Measurements from ENCODE around the gene TRIM29.

TRIM29 gene

DNA sequence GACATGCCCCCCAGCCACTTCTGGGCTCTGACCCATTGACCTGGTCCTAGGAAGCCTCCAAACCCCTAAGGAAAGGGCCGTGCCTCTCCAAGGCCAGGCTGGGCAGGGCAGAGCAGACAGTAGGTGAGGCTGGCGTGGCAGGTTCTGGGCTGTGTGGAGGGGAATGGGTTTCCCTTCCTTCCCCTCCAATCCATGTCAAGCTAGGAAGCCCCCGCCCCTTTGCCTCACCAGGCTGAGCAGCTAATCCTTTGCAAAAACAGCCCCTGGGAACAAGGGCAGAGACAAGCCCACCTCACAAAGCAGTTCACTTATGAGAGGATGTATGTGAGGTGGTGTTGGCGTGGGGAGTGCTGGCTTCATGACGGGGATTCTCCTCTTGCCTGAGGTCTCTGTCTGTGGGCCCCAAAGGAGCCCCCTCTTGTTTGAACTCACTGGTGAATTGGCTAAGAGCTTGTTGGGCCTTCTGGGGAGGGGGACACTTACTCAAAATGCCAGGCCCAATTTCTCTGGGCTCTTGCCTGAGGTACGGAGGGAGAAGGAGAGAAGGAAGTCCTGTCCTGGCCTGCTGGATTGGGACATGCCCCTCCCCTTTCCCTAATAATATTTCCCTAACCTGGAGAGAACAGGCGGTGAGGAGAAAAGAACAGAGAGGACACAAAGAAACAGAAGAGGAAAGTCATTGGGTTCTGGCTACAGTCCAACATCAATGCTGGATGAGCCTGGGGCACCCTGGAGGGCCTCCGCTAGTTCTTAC is 1.6 kb upstream of the TRIM29 start:
- DNase-seq (ENCODE audit: low spot score) = no peak

DNA sequence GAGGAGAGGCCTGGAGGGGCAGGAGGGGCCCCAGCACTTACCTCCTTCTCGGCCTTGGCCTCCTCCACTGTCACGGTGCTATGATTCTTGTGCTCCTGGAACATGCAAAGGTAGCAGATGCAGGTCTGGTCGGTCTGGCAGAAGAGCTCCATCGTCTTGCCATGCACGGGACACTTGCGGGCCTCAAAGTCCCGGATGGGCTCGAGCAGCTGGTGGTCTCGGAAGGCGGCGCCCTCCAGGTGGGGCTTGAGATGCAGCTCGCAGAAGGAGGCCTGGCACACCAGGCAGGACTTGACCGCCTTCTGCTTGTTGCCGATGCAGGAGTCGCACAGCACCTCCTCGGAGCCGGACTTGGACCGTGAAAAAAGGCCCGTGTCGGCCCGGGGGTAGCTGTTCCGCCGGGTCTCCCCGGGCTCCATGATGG is 714 bp downstream of the TRIM29 start:
- DNase-seq (ENCODE audit: low spot score) = no peak

DNA sequence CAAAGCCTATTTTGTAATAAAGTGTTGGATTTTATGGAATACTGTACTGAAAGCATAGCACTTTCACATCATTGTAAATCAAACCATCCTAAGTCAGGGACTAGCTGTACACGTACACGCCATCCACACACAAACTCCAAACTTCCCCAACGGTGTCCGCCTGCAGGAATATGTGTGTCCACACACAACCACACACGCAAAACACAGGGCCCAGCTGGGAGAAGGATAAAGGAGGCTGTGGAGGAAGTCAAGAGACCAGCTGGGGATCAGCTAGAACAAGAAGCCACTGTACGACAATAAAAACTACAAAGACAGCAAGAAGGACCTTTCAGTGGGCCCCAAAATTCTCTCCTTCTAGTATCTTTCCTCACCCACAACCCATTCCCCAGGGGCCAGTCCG is 1.6 kb downstream of the TRIM29 start:
- DNase-seq (ENCODE audit: low spot score) = no peak

DNA sequence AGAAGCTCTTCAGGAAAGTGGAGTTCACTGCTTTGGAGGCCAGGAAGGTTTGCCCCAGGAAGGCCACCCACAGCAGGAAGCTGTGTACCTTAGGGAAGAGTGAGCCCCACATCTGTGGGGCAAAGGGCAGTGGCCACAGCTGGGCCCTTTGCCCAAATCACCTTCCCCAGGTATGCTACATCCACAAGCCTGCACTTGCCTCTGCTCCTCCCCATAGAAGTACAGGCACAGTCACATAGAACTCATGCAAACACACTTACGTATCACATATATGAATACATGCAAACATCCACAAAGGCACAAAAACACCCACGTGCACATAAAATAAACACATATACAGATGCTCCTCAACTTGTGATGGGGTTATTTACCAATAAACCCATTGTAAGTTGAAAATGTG is 2.1 kb downstream of the TRIM29 start:
- DNase-seq (ENCODE audit: low spot score) = no peak

DNA sequence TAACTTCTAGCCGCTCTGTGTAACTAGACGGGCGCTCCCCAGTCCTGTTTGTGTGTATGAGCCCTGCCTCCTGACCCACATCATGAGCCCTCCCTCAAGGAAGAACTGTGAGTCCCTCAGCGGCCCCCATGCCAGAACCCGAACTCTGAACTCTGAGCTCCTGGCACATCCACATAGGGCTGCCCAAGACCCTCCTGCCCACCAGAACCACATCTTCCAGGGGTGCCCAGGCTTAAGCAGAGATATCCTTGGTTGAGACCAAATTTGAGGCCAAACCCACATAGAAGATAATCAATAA is 3.0 kb downstream of the TRIM29 start:
- DNase-seq (ENCODE audit: low spot score) = no peak

DNA sequence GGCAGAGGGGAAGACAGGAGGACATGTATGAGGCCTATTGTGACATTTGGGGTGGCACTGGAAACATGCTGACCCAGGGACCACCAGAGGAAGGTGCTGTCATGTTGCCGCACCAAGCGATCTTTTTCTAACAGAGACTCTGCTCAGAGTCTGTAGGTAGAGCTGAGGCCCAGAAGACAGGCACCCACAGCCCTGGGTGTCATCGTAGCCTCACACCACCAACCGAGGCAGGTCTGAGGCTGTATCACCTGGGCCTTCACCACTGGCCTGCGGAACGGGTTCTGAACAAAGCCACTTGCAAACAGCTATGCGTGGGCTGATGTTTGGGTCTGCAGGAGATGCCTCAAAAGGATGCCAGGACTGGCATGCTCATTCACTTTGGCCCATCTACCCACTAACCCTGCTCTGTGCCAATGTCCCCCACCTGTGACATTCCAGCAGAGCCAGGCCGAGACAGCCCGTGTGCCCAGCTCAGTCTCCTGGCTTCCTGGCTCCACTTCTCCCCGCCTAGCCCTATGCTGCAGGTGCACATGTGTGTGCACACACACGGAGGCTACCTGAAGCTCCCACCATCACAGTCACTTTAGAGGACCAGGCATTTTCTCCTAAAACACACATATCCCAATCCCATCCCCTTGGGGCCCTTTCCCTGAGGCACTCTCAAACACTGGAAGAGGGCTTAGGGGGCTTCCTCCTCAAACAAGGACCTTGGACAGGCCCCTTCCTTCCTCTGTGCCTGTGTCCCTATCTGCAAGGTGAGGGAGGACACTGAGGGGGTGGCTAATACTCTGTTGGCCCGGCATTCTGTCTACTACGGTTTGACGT is 3.6 kb downstream of the TRIM29 start:
- no peak for DNase-seq (ENCODE audit: low spot score)

DNA sequence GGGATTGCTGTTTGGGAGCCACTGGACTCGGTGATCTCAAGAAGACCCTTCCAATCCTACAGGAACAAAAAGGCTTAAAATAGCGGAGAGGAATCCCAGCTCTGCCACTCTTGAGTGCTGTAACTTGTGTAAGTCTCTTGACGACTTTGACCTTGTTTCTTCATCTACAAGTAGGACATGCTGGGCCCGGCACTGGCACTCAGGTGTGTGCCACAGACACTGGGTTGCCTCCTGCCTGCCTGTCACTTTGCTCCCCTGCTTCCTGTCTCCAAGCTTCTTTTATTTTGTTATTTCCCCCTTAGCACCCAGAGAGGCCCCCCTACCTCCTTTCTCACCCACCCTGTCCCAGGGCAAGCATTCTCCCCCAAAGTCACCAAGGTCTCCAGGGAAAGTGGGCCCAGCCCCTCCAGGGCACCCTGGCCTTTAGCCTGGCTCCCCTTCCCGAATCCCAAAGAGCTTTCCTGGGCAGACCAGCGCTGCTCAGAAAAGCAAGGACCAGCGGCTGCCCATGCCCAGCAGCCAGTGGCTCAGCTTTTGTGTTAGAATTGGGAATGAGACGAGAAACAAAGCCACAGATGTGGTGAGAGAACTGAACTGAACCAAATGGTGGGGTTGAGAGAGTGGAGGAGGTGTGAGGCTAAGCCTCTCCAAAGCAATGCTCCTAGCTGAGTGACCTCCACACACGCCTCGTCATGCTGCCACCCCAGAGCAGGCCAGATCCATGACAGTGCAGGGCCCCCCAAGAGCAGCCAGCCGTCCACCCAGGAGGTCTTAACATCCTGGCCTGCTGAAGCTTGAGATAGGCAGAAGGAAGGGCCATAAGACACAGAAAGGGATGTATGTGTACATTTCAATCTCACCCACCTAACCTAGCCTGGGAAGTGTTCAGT is 4.5 kb downstream of the TRIM29 start:
- no peak for DNase-seq (ENCODE audit: low spot score)

DNA sequence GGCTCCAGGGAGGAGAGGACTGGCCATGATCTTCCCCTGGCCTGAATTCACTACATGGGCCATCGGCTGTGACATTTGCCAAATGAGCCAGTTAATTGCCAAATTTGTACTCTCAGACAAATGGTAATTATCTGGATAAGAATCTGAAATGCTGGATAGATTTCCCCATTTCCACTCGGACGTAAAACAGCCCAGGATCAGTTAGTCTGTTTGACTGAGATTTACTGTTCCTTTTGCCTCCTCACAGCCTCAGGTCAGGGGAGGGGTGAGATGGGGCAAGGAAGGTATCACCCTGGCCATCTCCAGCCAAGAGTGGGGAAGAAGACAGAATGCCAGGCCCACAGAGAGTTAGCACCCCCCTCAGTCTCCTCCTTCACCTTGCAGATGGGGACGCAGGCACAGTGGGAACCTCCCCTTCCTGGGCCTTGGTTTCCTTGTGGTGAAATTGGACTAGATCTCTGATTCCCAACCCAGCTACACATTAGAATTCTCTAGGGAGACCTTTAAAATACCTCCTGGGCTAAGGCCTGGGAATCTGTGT is 5.2 kb downstream of the TRIM29 start:
- DNase-seq (ENCODE audit: low spot score) = no peak

DNA sequence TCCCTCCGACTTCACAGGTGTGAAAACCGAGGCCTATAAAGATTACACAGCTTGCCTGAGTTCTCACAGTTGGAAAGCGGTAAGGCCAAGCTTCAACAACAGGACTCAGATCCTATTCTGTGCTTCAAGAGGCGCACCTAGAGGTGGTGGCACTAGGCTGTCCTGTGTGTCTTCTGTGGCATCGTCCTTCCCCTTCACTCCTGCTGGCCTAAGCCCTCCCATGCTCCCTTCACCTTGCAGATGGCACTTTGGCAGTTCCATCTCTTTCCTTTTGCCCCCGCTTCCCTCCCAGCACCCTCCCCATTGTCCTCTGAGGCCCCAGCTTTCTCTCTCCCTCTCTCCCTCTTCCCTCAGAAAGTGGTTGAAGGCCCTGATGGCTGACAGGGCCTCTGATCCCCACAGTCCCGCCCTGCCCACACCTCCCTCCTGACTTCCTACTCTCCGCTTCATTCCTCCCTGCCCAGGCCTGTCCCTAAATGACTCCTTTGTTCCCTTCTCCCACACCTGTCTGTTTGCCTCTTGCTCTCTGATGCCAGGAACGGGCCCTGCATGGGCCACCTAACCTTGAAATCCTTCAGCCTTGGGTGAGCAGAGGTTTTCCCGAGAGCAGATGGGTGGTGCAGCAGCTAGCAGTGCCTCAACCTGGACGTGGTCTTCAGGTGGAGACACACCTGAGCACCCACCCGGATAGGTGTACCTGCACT is 5.8 kb downstream of the TRIM29 start:
- no peak for DNase-seq (ENCODE audit: low spot score)

DNA sequence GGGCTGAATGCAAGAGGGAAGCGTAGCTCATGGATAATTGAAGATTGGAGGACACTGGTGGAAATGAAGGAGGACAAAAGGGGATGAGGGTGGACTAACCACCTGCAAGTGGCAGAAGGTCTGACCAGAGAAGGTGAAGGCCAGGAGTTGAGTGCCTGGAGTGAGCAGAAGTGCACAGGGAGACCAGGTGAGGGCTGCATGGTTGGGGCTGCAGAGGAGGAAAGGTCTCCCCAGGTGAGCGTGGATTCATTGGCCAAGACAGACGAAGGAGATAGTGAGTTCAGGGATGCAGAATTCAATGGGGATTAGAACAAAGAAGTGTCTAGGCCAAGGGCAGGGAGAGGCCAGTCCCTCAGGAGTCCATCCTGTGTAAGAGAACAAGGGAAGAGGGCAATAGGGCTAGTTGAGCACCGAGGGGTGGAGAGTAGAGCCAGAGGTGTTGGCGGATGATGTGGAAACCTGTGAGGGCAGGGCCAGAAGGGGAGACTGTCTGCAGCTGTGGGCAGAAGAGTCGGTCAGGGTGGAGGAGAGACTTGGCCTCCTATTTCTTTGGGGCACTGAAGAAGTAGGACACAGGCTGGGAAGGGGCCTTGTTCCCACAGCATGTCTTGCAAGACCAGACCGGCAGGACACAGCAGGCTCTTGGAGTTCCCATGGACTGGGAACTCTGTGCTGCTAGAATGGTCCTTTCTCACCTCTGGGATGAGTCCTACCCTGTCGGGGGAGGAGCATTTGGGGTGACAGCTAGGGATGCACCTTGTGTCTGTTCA is 6.7 kb downstream of the TRIM29 start:
- DNase-seq (ENCODE audit: low spot score) = no peak

DNA sequence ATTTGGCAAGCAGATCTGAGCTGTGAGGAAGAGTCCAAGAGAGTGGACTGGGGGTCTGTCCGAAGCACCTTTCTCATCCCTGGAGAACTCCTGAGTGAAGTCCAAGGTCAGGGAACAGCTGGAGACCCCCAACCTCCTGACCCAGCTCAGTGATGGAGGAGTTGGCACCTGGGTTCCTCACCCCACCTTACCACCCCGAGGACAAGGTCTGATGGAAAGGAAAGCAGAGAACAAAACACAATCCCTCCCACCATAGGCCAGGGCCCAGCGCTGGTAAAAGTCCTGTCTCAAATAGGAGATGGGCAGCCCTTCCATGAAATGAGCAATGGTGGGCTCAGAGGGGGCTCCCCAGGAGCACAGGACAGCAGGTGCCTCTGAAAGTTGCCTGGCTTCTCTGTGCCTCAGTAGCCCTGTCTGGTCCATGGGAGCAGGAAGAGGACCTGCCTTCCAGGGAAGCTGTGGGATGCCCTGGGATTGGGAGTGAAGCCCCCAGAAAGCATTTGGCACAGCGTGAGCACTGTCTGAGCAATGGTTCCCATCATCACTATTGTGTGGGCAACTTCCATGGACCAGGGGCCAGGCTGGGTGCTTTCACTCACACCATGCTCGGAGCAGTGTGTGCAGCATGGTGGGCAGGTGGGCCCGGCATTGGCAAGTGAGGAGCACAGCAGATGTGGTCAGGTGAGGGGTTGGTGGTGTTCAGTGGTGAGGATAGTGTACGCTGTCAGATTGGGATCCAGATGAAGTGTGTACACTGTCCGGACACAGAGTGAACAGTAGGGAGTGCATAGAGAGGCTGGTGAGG is 7.5 kb downstream of the TRIM29 start:
- no peak for DNase-seq (ENCODE audit: low spot score)

DNA sequence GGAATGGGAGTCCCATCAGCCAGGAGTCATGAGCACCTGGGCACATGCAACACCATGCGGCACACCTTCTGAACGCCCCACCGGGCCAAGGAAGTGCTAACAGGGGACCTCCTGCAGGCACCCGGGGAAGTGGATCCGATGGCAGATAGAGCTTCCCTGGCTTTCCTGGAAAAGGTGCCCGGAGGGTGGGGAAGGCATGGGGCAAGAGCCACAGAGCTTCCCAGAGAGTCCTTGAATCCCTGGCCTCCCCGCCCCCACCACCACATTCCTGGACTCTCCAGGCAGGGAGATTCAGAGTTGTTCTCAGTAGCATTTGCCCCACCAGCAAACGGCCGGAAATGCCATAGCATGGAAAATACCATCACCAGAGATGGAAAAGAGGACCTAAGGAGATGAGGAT is 8.3 kb downstream of the TRIM29 start:
- DNase-seq (ENCODE audit: low spot score) = no peak

DNA sequence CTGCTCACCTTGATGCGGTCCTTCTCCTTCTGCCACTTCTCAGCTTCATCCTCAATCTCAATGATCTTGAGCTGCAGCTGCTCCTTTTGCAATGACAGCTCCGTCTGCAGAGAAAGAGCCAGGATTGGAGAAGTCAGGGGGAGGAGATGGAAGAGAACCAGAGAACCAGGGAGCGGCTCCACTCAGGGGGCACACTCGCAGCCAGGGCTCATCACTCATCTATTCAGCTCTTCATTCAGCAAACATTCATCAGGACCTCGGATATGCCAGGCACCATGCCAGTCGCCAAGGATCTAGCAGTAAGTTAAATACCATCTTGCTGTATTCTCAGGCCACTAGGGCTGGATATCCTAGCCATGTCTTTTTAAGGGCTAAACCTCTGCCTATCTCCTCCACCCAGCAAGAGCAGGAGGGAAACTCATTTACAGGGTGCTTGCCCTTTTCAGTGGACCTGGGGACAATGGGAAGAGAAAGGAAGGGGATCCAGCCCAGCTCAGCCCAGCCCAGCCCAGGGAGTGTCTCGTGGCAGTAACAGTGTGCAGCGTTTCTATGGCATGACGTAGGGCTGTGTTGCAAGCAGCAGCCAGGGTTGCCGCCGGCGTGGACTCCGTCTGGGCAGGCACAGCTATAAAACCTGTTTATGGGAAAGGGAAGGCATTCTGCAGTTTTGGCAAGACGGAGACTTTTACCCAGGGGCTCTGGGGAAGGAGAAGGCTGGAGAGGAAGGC is 9.4 kb downstream of the TRIM29 start:
- DNase-seq (ENCODE audit: low spot score) = no peak

DNA sequence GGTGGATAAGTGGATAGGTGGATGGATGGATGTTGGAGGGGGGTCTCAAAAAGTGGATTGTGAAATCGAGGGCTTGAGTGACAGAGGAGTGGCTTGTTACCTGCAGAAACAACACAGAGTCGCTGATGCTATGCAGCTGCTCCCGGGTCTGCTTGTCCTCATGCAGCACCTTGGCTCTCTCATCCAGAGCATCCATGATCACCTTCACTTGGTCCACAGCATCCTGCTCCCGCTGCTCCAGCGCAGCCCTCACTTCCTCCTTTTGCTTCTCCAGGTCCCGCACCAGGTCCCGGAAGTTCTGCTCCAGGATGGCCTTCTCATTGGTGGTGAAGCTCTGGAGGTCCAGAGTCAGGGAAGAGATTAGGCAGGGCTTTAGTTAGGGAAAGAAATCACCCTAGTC is 10.7 kb downstream of the TRIM29 start:
- no peak for DNase-seq (ENCODE audit: low spot score)

DNA sequence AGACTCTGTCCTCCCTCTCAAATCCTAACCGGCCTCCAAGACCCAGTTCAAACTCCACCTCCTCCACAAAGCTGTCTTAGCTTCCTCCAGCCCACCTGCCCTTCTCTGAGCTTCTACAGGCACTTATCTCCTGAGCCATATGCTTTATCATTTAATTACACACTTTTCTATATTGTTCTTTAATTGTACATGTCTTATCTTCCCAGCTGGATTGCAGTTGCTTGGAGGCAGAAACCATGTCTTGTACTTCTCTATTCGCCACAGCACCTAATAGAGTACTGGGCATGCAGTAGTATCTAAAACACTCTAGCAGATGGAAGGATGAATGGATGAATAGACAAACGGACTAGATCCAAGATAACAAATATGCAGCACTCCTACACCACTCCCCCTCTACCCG is 11.3 kb downstream of the TRIM29 start:
- no peak for DNase-seq (ENCODE audit: low spot score)

DNA sequence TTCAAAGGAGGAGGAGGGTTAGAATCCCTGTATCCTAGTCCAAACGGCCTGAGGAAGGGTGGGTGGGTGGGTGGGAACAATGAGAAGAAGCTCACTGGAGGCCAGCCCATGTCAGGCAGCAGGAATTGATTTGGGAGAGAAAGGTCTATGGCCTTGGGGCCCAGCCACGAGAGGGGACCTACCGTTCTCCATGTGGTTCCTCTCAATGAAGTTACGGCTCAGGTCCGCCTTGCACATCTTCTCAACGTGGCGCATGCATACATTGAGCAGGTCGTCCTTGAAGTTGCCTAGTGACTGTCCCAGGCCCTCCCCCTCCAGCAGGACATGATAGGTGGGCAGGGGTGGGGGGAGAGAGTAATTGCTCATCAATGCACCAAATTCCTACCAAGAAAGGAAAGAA is 12.4 kb downstream of the TRIM29 start:
- no peak for DNase-seq (ENCODE audit: low spot score)

DNA sequence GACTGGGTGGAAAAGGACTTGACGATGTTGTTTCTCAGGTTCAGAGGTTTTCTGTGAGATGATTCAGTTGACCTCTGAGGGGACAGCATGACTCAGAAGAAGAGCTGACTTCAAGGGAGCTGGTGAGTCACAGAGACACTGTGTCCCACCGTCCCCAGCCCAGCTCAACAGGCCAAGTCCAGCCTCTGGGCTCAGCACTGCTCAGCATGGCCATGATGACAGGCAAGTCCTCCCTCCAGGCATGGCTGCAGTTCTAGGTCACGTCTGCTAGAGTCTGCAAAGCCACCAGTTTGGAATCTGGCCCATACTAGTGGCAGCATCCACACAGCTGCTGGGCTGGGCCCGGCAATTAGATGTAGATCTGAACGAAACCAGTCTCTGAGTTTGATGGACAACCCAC is 12.9 kb downstream of the TRIM29 start:
- DNase-seq (ENCODE audit: low spot score) = no peak

DNA sequence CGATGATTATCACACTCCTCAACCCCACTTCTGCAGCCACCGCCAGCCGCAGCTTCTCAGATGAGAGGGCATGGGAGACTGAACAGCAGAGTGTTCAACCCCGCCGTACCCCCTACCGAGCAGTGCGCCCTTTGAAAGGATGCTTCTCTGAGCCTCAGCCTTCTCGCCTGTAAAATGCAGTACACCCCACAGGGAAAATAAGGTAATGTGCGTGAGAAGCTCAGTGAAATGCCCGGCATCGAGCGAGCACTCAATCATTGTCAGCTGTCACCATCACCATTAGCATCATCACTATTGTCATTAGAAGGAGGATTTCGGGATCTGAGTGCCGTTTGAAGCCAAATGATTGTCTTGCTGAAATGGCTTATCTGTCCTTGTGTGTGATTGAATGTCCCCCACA is 13.6 kb downstream of the TRIM29 start:
- DNase-seq (ENCODE audit: low spot score) = no peak

DNA sequence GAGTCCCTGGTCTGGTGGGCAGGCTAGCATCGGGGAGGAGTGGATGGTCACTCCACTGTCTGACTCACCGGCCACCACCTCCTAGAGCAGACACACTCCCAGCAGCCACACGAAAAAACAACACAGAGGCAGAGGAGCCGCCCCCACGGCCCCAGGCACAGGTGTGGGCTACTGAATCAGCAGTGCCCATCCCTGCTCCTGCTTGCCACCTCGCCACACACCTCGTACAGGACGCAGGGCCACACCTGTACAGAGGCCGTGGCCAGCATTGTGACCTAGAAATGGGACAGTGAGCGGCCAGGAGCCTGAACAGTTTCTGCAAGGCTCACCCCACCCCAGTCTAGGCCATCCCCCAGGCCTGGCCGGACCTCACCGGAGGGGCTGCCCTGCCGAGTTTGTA is 14.0 kb downstream of the TRIM29 start:
- DNase-seq (ENCODE audit: low spot score) = no peak
